NOMO-1 treated with DMSO at 0.1 percent for 48 hours (cell line): ENCODE results near the gene P2RY6.

ENCODE experiments used
- DNase-seq: peaks from one replicate; lab custom pipeline; 2025; ENCODE audit not compliant: unreplicated experiment; lab: John Stamatoyannopoulos, UW

The P2RY6 gene

DNA sequence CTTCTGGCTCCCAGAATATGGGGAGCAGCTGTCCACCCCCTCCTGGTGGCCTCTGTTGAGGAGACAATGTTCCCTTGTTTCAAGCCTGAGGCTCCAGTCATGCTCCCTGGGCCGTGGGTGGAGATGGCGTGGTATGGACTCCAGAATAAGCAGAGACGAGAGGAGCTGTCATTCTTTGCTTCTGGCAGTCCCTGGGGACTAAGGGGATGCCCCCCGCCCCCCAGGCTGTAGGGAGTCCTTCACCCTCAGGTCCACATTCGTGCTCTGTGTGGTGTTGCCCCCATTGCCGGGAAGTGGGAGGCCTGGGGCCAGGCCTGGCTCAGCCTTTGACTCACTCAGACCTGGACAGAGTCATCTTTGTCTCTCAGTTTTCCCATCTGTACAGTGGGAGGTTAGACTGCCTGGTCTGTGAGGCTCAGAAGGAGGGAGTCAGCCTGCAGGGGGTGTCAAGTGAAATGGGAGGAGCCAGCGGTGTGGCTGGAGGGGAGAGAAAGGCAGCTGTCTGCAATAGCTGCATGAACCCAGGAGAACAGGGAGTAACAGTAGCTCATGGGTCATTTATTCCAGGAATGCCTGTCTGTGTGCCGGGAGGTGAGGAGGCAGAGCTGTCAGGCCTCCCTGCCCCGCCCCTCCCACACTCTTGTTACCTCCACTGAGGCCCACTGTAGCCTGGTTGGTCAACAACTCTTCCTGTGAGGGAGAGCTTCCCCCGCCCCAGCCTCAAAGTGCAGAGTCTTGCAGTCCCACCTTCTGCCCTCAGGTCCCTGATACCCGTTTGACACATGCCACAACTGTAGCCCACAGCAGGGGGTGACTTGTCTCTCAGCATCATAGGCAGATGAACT is 42.2 kb downstream of the P2RY6 start:
- DNase-seq, result no peak

DNA sequence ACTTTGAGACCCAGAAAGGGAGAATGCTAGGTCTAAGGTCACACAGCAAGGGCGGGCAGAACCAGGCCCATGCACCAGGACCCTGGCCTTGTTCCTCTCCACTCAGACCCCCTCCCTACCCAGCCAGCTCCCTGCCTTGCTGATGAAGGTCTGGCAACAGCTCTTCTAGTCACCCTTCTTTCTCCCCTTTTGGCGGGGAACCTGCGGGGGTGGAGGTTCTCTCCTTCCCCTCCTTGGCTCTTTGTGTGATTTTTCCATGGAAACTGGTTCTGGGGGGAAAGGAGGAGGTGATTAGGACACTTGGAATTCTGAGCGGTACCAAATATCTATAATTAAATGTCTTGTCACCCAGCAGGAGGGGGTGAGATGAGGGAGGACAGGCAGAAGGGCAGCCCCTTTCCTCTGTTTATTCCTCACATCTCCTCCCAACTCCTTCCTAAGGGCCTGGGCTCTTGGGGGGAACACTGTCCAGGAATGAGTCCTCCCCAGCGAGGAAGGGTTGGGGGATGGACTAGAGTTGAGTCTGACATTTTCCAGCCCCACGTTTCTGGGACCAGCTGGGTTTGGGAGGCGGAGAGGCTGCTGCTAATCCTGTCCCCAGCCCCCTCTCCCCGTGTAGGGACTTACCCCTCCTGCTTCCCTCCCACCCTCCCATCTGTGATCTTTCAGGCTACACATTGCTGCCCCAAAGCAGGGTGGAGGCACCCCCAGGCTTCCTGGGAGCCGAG is 43.3 kb downstream of the P2RY6 start:
- DNase-seq, result no peak

DNA sequence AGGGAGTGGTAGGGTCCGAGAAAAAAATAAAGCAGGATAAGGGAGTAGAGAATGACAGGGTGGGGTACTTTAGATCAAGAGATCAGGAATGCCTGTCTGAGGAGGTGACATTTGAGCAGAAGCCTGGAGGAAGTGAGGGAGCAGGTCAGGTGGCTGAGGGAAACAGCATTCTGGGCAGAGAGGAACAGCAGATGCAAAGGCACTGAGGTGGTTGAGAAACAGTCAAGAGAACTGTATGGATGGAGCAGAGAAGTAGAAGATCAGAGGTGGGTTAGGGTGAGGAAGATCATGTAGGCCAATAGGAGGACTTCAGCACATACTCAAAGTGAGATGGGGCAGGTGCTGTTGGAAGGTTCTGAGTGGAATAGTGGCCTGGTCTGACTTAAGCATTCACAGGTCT is 44.3 kb downstream of the P2RY6 start:
- DNase-seq, result no peak

DNA sequence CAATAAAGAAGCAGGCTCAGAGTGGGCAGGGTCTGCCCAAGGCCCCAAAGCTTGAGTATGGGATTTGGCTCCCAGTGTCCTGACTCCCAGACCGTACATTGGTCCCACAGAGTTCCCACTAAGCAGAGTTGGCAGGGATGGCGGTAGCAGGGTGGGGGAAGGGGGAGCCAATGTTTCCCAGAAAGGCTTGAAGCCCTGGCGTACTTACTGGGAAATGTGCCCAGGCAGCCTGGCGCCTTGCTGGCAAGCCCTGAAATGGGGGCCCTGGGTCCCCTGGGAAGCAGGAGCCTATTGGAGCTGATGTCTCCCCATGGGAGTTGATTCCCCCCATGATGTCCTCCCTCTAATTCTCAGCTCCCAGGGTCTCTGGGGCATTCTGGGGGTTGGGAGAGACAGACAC is 45.2 kb downstream of the P2RY6 start:
- no peak for DNase-seq

DNA sequence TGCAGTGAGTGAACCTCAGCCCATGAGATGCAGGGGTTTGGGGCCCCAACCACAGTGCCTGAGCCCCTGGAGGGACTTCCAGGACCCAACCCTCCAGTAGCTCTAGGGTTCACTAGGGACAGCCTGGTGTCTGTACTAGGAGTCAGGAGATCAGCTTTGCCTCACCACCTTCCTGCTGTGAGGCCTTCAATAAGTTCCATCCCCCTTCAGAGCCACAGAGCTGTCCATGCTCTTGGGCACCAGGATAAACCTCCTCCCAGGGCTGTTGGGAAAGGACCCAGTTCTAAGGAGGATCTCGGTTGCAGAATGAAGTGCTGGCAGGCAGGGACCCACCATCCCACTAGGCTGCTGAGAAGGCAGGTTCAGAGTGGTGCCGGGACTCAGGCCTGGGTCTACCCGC is 45.7 kb downstream of the P2RY6 start:
- no peak for DNase-seq

DNA sequence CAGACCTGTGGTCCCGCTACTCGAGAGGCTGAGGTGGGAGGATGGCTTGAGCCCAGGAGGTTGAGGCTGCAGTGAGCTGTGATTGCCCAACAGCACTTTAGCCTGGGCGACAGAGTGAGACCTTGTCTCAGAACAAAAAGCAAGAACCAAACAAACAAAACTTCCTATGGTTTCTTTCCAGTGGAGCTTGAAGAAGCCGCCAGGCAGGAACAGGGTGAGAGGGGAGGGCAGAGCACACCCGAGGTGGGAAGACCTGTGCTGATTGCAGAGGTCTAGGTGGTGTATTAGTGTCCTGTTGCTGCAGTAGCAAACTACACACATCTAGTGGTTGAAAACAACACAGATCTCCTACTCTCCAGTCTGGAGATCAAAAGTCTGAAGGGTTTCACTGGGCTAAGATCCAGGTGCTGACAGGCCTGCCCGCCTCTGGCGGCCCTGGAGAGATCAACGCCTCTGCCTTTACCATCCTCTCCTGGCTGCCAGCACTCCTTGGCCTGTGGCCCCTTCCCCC is 46.4 kb downstream of the P2RY6 start:
- no peak for DNase-seq

DNA sequence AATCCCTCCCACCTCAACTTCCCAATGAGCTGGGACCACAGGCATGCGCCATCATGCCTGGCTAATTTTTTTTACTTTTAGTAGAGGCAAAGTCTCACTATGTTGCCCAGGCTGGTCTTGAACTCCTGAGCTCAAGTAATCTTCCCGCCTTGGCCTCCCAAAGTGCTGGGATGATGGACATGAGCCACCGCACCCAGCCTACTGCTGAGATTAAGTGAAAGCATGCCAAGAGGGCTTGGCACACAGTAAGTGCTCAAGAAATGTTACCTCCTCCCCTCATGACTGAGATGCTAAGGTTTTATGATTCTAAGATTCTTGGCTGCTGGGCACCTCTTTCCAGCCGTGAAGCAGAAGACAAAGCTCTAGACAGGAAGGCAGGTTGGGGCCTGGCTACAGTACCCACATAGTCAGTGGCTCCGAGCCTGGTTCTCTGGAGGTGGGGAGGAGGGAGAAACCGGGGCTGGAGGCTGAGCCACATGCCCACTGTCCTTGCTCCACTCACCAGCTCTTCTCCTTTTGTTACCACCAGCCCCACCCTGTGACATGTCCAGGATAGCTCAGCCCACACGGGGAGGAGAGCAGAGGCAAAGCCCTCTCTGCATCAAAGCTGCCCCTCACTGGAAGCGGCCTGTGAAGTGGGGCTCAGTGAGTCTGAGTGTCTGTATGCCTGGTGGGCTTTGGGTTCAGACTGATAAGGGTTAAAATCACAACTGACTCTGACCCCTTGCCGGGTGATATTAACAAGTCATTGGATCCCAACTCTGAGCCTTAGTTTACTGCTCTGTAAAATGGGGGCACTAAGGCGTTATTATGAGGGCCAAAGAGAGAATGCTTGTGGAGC is 48.8 kb downstream of the P2RY6 start:
- DNase-seq, result no peak

DNA sequence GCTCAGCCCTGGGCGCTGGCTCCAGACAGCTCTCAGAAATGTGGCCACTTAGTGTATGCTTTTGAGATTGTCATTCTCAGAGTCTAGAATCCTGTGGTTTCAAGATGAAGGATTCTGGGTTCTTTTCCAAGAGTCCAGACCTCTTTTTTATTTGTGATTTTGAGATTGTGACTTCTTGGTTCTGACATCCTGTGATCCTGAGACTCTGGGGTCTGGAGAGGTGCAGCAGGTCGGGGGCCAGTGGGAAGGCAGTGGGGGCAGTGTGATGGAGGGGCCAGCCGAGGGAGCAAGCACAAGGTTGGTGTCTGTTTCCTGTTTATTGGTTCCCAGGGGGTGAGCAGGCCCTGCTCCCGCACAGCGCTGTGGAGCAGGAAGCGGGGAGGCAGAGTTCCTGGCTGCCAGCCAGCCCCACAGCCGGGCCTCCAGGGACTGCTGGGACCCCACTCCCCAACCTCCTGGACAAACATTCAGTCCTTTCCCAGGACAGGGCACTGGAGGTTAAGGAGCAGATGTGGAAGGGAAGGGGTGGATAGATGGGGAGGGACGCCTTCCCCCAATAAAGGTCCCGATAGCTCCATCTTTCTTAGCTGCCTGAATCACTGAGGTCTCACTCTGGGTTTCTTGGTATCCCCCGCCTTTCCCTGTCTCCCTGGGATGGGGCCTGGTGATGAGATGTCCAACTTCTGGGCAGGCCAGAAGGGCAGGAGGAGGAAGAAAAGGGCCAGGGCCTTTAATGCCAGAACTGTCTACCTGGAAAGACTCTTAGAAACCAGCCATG is 49.7 kb downstream of the P2RY6 start:
- DNase-seq, result no peak

DNA sequence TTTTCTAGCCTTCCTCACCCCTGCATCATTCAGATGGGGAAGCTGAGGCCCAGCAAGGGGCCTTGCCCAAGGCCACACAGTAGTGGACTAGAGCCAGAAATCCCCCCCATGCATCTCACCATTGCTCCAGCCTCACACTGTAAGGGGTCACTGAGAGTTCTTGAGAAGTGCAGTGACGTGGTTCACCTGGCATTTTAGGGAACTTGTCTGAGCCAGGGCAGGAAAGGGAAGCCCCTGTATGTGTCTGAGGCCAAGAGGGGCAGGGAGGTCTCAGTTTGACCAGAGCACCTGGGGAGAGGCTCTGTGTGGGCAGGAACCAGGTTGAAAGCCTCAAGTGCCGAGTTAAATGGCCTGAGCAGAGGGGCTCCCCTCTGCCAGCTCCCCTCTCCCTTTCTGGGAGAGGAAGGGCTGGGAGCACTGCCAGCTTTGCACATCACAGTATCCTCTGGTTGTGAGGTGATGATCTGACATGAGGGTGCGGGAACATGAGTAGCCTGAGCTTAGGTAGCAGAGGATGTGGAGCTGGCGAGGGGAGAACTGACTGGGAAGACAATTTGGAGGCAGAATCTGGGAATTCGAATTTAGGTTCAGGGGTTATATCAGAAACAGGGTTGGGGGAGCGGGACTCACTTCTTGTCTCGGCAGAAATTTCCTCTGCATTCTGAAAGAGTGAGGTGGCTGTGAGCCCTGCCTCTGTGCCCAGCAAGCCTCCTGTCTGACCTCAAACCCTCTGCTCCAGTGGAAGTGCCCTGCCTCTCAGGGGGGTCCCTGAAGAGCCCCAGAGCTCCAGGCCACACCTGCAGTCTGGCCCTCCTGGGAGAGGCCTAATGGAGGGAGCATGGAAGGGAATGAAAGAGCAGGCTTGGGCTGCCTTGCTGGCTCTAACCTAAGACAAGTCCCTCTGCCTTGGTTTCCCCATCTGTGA is 50.5 kb downstream of the P2RY6 start:
- no peak for DNase-seq

DNA sequence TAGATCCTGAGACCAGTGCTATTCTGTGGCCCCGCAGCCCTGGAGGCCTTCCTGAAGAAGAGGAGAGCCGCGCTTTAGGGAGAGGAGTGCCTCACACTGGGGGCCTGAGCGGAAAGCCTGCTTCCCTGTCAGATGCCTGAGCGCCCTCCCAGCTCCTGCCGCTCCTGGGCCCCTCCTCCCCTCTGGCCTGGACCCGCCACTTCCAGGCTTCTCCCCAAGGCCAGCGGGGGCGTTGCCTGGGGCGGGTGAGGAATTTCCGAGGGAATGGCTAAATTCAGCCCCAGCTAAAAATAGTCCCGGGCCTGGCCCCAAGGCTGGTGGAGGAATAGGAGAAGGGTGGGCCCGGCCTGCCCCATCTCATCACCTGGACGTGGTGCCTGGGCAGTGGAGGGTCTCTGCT is 51.3 kb downstream of the P2RY6 start:
- no peak for DNase-seq

DNA sequence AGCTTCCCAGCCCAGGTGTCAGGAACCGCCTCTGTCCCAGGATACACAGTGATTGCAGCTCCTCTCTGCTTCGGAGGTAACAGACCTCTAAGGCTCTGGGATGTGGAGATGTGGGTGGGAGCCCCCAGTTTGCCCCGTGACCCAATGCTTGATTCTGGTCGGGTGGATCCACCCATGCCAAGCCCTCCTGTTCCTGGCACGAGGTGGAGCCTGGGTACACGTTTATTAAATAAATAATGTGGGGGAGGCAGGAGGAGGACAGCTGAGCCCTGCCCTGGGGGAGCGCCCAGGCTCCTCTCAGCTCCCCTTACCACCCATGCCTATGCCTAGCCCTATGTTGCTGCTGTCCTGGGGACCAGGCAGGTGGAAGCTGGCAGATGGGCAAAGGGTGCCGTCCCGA is 52.0 kb downstream of the P2RY6 start:
- DNase-seq, result no peak

DNA sequence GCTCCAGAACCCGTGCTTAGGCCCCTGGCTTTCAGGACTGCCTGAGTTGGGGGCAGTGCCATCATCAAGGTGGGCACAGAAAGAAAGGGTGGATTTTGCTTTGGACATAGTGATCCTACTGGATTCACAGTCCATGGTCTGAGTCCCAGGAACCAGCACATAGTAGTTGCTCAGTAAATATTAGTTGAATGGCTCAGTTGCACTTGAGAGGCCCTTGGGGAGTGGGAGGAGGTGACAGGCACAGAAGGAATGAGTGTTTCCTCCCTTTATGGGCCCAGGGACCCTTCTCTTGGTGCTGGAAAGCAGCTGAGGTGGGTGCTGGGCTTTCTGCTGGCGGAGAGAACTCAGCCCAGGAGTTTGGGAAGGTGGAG is 52.5 kb downstream of the P2RY6 start:
- no peak for DNase-seq

DNA sequence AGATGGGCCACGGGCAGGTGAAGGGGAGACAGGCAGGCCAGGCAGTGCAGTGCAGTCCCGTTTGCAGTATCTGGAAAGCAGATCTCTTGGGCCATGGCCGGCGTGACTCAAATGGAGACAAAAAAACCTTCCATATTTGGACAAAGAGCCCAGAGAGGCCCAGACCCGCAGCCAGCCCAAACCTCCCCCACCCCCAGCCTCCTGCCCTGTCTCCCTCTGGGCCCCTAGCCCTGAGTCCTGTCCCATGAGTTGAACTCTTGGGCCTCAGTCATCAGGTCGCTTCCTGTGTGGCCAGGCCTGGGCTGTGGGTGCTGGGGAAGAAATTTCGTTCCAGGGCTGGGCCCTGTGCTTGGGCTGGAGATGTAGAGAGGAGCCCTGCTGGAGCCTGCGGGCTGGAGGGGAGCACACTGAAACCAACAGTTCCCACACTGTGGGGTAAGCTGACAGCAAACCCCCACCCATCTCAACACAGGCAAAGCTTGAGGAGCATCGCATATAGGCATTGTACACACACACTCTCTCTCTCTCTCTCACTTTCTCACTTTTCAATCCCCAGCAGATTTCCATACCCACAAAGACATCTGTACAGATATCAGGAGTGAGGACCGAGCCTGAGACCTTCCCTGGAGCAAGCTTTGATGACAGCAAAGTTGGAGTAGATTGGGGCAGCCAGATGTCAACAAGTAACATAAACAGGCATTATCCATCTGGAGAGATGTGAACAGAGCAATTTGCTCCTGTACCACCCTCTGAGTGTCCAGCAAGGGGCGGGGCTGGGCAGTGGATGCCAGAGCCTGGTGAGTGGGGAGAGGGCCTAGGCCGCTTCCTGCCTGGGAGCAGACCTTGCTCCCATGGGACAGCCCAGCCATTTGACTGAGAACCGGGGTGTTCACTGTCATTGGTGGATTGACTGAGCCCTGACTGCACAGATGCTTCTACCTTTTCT is 53.2 kb downstream of the P2RY6 start:
- no peak for DNase-seq

DNA sequence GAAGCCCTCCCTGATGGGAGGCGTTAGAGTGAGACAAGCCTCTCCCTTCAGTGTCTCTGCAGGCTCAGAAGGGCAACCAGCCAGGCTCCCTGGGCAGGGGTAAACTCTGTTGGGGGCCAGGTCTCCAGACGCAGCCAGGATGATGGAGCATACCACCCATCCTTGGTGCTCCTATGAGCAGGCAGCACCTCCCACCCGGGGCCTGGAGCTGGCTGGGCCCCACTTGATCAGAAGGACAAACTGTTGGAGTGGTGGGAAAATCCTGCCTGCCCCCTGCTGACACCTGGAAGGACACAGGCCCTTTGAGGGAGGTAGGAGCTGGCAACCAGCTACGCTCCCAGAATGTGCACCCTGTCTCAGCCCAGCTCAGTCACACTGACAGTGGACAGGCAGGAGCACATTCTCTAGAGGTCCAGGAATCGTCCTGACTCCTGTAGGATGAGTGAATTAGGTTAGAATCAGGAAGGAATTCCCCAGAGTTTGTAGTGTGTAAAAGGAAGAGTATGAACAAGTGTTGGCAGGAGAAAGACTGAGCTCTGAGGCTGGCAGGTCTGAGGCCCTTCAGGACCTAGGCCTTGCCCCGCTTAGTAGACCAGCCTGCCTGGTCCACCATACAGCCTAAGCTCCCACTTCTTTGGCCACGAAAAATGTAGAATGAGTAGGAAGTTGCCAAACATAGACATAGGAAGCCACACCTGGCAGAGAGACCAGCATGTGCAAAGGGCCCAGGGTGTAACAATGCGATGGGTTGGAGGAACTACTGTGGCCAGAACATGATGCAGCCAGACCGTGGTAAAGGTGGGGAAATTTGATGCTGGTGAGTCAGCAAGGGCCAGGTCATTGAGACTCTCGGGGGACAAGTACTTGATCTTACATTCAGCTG is 55.0 kb downstream of the P2RY6 start:
- DNase-seq, result no peak

DNA sequence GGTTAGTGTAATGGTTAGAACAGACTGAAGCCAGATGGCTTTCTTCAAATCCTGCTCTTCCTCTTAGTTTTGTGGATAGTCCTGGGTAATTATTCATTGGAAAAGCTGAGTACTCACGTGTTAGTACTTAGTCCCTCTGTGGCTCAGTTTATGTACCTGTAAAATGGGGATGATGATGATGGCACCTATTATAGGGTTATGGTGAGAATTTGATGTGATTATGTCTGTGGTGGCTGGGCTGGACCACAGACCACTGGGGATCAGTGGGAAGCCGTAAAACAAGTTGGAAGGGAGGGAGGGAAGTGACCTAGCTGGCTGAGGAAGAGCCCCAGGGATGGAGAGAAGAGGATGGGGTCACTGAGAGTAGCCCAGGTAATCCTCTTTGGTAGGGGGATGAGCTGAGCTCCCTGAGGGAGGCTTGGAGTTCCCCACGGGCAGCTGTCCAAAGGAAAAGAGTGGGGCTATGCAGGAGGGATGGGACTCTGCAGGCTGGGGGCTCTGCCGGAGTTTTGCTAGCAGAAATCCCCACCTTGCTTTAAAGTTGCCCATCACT is 55.8 kb downstream of the P2RY6 start:
- DNase-seq, result no peak

DNA sequence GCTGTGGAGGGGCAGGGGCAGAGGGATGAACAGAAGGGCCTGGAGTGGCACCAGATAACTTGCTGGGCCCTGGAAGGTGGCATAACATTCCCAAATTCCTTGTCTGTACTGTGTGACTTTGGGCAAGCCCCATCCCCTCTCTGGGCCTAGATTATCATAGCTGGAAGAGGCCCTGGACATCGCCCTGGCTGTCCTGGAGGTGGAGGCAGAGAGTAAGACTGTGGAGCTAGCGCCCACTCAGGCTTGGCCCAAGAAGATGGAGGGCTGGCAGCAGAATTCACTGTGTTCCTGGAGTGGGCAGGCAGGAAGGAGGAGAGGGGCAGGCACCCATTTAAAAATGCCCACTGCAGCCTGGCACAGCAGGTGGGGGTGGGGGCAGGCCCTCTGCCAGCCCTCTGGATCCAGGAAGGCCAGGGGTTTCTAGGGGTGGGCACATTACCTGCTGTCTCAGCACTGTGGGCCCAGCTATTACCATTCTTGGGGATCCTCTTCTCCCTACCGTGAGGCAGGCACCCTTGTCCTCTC is 58.5 kb downstream of the P2RY6 start:
- no peak for DNase-seq
